ENCODE results near the gene COL15A1. TPM values are rescaled to one million over a fixed set of nuclear protein-coding genes. Genes with fewer than 3 reads are reported as not detected.
A peak's percentile ranks its signal among the peaks of the same experiment; 100 is the strongest.

Gene COL15A1
- total RNA-seq, 1 experiment from 2014 or later: not detected

GRCh38 chr9:98985596-98985995, 41.9 kb downstream of the COL15A1 start:
- peaks cover 15 to 18% of the 10 kb centered on the region in 2 experiments for H3K4me1 Mint-ChIP-seq
- Histone ChIP-seq H3T11ph (ENCODE audit: low read length) (no peak overlapping the region), H3K79me2 (ENCODE audit: insufficient read depth, low read length) (no peaks in the 10 kb centered on the region), H3K14ac (ENCODE audit: insufficient read depth, low read length) (no peak overlapping the region; the same call in 1 of the 2 replicates), H2AFZ (ENCODE audit: low read length) (no peak overlapping the region), H2BK5ac (ENCODE audit: insufficient read length, low read length) (no peak overlapping the region), H3K27me3 (ENCODE audit: insufficient read depth, low read length) (no peaks in the 10 kb centered on the region), H3K23me2 (ENCODE audit: insufficient read length, low read depth, low read length, poor library complexity, severe bottlenecking) (no peaks in the 10 kb centered on the region), H2BK15ac (ENCODE audit: low read depth, low read length) (no peak overlapping the region), H3K79me1 (ENCODE audit: insufficient read depth, low read depth, low read length, poor library complexity, severe bottlenecking) (no peaks in the 10 kb centered on the region), H3K18ac (ENCODE audit: insufficient read length, low read depth, low read length) (no peak overlapping the region), H2BK20ac (ENCODE audit: low read depth, low read length, poor library complexity, severe bottlenecking) (no peak overlapping the region), H4K5ac (ENCODE audit: insufficient read length, low read depth, low read length) (no peak overlapping the region), H3K9me3 (ENCODE audit: control insufficient read depth, low read depth, low read length) (no peaks in the 10 kb centered on the region), H3K27ac (ENCODE audit: insufficient read length, low read depth, low read length) (no peak overlapping the region), H3K4me2 (ENCODE audit: insufficient read depth, insufficient read length, low read length) (no peak overlapping the region), H3K9ac (ENCODE audit: extremely low read depth, insufficient read length, low read length) (no peak overlapping the region), H2BK120ac (ENCODE audit: low read depth, low read length, poor library complexity, severe bottlenecking) (no peak overlapping the region), H4K20me1 (ENCODE audit: control insufficient read depth, insufficient read depth, insufficient read length) (no peaks in the 10 kb centered on the region), H2AK5ac (ENCODE audit: insufficient read length, low read length) (no peak overlapping the region), H3K23ac (ENCODE audit: insufficient read length, low read depth, low read length) (no peak overlapping the region), H3K4me1 (ENCODE audit: insufficient read depth, low read length) (no peaks in the 10 kb centered on the region), H3K56ac (ENCODE audit: insufficient read length, low read depth, low read length) (no peak overlapping the region), H2BK12ac (ENCODE audit: insufficient read length, low read depth, low read length) (no peak overlapping the region), H4K91ac (ENCODE audit: insufficient read length, low read depth, low read length) (no peak overlapping the region), H3K4ac (ENCODE audit: low read depth, low read length) (no peak overlapping the region), H4K8ac (replicated peaks; ENCODE audit: insufficient read length, low read depth, low read length) (no peak overlapping the region)
- peaks cover 0 to 2% of the 10 kb centered on the region in 2 experiments; a peak in 1 of 5 replicates for H3K9me3 Mint-ChIP-seq
- DNase-seq: peak; percentile 14
- no peak for TF ChIP-seq CTCF (conservative IDR thresholded peaks at IDR 0.05)
- H3K27me3 Mint-ChIP-seq (ENCODE audit: low read depth): peaks cover 4% of the 10 kb centered on the region; the same call in 1 of the 2 replicates
- no CpG with 5 or more reads among the region's 22 CpGs for WGBS (ENCODE audit: extremely low coverage, insufficient read length, low lambda C conversion rate)
- no peak overlapping the region for H3K4me3 Mint-ChIP-seq
- no peaks in the 10 kb centered on the region; a peak in 1 of 7 replicates for H3K36me3 Mint-ChIP-seq (ENCODE audit: insufficient read depth in 1 of 3, low read depth in 3 of 3)
- H3K27ac Mint-ChIP-seq: no peak overlapping the region
